Stimulated activated CD4-positive, alpha-beta T cell treated with anti-CD3 and anti-CD28 coated beads, Interleukin-1b, Interleukin-23, amount 100 ng/mL, for 48 hours (primary cell): Measurements from ENCODE around the gene GPR42.
"Not testable (repeated sequence)": the region's sequence is repeated elsewhere in the genome, so short reads cannot be mapped to it uniquely, and the experiment has no call there.

Source experiments
- DNase-seq: peaks from one replicate; pipeline ENCODE4 v3.0.0-alpha.2; 2020

Gene GPR42

GRCh38 chr19:35397064-35397463 is 26.2 kb downstream of the GPR42 start:
- no peak for DNase-seq

DNA sequence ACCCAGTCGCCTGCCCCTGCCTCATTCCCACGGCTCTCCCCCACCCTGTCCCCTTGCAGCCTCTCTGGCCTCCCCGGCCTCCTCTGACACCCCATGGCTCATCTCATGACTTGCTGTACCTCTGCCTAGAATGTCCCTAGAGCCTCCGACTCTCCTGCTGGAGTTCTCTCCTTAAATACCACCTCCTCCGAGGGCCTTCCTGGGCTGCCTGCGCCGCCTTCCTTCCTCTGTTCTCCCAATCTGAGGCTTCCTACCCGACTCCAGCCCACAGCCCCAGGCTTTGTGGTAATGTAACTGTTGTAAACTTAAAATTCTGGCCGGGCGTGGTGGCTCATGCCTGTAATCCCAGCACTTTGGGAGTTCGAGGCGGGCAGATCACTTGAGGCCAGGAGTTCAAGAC is 27.7 kb downstream of the GPR42 start:
- no peak for DNase-seq

- no peak for DNase-seq
Observed at GRCh38 chr19:35399231-35399630, 28.4 kb downstream of the GPR42 start.

- DNase-seq: no peak
Observed at GRCh38 chr19:35399948-35400772, 29.3 kb downstream of the GPR42 start.

DNA sequence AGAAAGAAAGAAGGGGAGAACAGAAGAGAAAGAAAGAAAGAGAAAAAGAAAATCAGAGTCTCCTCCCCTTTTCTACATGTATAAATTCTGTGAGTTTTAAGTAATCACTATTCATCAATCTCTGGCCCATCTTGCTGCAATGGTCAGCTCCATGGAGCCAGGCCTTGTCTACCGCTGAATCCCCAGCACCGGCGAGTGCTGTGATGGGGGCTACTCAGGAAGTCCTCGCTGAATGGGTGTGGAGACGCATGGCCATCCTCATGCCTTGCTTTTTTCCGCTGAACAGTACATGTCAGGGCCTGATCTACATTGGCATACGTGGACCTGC is 29.9 kb downstream of the GPR42 start:
- DNase-seq: no peak

- DNase-seq: not testable (repeated sequence)
Observed at GRCh38 chr19:35401416-35401815, 30.5 kb downstream of the GPR42 start.

- DNase-seq: peak; percentile 36
Observed at GRCh38 chr19:35403116-35403760, 32.4 kb downstream of the GPR42 start.

DNA sequence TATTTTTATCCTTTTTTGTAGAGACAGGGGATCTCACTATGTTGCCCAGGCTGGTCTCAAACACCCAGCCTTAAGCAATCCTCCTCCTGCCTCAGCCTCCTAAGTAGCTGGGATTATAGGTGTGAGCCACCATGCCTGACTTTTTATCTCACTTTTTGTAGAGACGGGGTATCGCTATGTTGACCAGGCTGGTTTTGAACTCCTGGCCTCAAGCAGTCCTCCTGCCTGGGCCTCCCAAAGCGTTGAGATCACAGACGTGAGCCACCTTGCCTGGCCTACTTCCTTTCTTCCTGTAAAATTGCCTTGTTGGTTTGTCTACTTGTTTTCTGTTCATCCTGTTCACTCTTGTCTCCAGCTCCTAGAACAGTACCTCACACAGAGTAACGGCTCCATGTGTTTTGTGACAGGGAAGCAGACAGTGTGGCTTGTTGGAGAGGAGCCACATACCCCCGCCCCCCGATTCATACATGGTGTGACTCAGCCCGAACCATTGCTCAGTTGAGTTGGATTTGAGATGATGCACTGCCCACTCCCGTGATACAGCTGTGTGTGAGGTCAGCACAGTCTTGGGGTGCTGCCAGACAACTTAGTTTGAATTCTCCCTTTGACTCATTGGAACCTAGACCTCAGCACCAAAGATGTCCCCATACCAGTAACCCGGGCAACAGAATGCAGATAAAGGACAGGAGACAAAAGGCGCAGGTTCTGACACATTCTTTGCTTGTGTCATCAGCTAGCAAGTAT is 34.2 kb downstream of the GPR42 start:
- DNase-seq: peak; percentile 89

- no peak for DNase-seq
Observed at GRCh38 chr19:35407619-35408018, 36.8 kb downstream of the GPR42 start.

DNA sequence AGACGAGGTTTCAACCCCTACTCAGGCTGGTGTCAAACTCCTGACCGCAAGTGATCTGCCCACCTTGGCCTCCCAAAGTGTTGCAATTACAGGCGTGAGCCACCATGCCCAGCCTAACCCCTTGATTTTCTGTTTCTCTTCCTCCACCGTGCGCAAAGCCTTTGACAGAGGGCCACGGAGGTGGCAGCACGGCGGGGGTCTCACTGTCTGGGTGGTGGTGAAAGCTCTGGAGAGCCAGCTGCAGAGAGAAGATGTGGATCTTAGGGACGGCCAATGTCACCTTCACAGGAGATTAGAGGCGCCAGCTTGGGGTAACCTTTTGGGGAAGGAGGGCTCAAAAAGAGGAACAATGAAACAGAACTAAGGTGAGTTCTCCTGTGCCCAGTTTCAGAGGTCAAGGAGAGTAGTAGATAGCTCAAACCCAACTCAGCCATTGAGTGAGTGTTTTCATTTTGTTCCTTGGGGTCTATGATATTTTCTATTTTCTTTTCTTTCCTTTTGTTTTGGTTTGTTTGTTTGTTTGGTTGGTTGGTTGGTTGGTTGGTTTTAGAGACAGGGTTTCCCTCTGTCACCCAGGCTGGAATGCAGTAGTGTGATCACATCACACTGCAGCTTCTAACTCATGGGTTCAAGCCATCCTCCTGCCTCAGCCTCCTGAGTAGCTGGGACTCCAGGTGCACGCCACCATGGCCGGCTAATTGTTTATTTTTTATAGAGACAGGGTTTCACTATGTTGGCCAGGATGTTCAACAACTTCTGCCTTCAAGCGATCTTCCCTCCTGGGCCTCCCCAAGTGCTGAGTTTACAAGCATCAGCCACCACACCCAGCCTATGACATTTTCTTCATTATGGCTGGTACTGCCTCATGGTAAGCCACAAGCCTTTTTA is 37.7 kb downstream of the GPR42 start:
- DNase-seq: no peak

- DNase-seq: no peak
Observed at GRCh38 chr19:35409191-35409590, 38.3 kb downstream of the GPR42 start.

DNA sequence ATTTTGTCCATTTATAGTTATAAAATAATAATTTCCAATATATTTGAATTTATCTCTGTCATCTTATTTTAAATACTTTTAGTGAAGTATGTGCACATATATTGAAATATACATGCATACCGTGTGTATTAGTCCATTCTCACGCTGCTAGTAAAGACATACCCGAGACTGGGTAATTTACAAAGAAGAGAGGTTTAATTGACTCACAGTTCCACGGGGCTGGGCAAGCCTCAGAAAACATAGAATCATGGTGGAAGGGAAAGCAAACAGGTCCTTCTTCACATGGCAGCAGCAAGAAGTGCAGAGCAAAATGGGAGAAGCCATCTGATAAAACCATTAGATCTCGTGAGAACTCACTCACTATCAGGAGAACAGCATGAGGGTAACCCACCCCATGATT is 39.6 kb downstream of the GPR42 start:
- DNase-seq: no peak

- DNase-seq: no peak
Observed at GRCh38 chr19:35414442-35414841, 43.6 kb downstream of the GPR42 start.

DNA sequence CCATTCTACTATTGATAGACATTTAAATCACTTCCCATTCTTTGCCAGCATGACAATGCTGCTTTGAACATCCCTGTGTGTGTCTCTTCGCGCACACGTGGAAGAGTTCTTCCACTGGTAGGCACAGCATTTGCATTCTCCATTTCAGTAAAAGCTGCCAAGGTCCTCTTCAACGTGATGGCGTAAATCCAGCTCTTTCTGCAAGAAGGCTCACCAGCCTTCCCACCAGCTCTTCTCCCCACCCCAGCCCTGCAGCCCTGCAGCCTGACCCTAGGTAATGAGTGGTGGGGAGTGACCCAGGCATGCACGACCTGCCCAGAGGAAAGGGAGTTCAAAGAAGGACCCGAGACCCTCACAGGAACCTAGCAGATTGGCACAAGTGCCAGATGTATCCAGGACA is 45.5 kb downstream of the GPR42 start:
- no peak for DNase-seq

DNA sequence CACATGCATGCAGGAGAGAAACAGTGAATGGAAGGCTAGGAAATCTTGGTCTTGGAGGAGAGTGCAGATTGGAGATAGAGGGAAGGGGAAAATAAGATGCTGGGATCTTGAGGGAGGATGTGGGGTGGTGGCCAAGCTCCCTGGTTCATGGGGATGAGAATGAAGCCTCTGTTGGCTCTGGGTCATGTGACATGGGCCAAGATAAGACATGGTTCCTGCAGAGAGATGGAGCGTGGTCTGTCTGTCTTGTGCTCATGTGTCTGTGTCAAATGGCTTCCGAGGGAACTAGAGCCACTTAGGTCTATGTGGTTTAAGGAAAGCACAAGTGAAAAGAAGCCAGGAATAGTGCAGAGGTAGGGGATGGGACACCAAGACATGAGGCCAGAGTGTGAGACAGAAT is 46.4 kb downstream of the GPR42 start:
- DNase-seq: no peak

GRCh38 chr19:35417713-35418534 is 47.1 kb downstream of the GPR42 start:
- DNase-seq: no peak

DNA sequence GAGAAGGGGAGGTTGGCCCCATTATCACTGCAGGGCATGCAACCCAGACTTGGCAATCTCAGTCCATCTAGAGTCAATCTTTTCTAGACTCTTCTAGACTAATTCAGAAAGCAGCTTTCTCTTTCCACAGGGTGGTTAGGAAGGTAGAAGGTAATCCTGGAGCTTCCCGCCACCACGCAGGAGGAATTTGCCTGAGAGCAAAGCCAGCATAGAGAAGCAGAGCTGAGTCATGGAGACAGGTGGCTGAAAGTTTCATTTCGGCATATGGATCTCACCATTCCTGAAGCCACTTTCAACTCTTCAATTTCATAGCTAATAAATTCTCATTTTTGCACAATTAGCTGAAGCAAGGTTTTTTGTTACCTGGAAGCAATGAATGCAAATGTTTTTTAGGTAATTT is 48.2 kb downstream of the GPR42 start:
- no peak for DNase-seq

DNA sequence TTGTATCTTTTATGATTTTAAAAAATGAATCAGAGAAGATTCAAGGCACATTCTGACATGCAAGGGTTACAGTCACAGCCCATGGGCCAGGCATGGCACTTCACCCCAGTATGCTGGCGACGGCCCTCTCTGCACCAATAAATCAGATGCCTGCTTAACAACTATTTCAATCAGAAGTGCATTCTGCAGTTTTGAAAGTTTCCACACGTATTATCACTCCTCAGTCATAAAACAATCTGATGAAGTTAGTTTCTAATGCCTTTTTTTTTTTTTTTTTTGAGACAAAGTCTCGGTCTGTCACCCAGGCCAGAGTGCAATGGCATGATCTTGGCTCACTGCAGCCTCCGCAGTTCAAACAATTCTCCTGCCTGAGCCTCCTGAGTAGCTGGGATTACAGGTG is 48.9 kb downstream of the GPR42 start:
- no peak for DNase-seq

- DNase-seq: no peak
Observed at GRCh38 chr19:35421362-35421761, 50.5 kb downstream of the GPR42 start.
